SKM-1 treated with dmso at 0.1 percent for 144 hours (cell line): ENCODE measurements around the gene TPD52L3.

ENCODE experiments used
- DNase-seq: peaks from one replicate; lab custom pipeline; 2025; ENCODE audit not compliant: unreplicated experiment; lab: John Stamatoyannopoulos, UW

TPD52L3 gene

GRCh38 chr9:6328103-6328502 is at the start of gene TPD52L3:
Gene TPD52L3 (plus strand): TSS chr9:6328375. CDS start chr9:6328596, 221 bp downstream.
- DNase-seq = no peak

- no peak for DNase-seq
These were observed 26.3 kb upstream of the TPD52L3 start for GRCh38 chr9:6301858-6302257.

GRCh38 chr9:6302417-6302816 is 25.8 kb upstream of the TPD52L3 start:
- no peak for DNase-seq

GRCh38 chr9:6304232-6304631 is 23.9 kb upstream of the TPD52L3 start:
- no peak for DNase-seq

- no peak for DNase-seq
These were observed 22.1 kb upstream of the TPD52L3 start for GRCh38 chr9:6305954-6306563.

GRCh38 chr9:6307551-6308096 is 20.6 kb upstream of the TPD52L3 start:
- no peak for DNase-seq

GRCh38 chr9:6330958-6331634 is 2.9 kb downstream of the TPD52L3 start:
- DNase-seq = no peak

- DNase-seq = no peak
These were observed 6.1 kb downstream of the TPD52L3 start for GRCh38 chr9:6334305-6334704.

- no peak for DNase-seq
These were observed 20.6 kb downstream of the TPD52L3 start for GRCh38 chr9:6348766-6349165.

- DNase-seq = no peak
These were observed 23.6 kb downstream of the TPD52L3 start for GRCh38 chr9:6351737-6352136.

- peak; percentile 77 for DNase-seq
These were observed 26.0 kb downstream of the TPD52L3 start for GRCh38 chr9:6354072-6354686.

GRCh38 chr9:6355728-6356127 is 27.6 kb downstream of the TPD52L3 start:
- no peak for DNase-seq

- DNase-seq = no peak
These were observed 28.3 kb downstream of the TPD52L3 start for GRCh38 chr9:6356441-6356840.

GRCh38 chr9:6356904-6357303 is 28.7 kb downstream of the TPD52L3 start:
- DNase-seq = no peak

- DNase-seq = no peak
These were observed 39.1 kb downstream of the TPD52L3 start for GRCh38 chr9:6367128-6367890.

- DNase-seq = no peak
These were observed 40.7 kb downstream of the TPD52L3 start for GRCh38 chr9:6368831-6369230.
